HG02870 (cell line): ENCODE measurements around the gene AP2S1.
"Not testable (repeated sequence)": the region's sequence is repeated elsewhere in the genome, so short reads cannot be mapped to it uniquely, and the experiment has no call there.

Experiments
- ATAC-seq: cut with Tn5 transposase; IDR thresholded peaks from one replicate; pipeline ENCODE4 v1.9.1; 2021; ENCODE audit warnings: mild to moderate bottlenecking, moderate library complexity; ENCODE audit not compliant: unreplicated experiment

Gene AP2S1

GRCh38 chr19:46809534-46810272 is 40.9 kb downstream of the AP2S1 start:
- no peak for ATAC-seq

- no peak for ATAC-seq
These were observed 44.0 kb downstream of the AP2S1 start for GRCh38 chr19:46806656-46807055.

- ATAC-seq: not testable (repeated sequence)
These were observed 46.2 kb downstream of the AP2S1 start for GRCh38 chr19:46804432-46804831.

GRCh38 chr19:46803555-46803954 is 47.1 kb downstream of the AP2S1 start:
- ATAC-seq: no peak

GRCh38 chr19:46802152-46802551 is 48.5 kb downstream of the AP2S1 start:
- no peak for ATAC-seq

GRCh38 chr19:46798713-46799112 is 51.9 kb downstream of the AP2S1 start:
- no peak for ATAC-seq

- no peak for ATAC-seq
These were observed 52.8 kb downstream of the AP2S1 start for GRCh38 chr19:46797881-46798280.

GRCh38 chr19:46791944-46792343 is 58.7 kb downstream of the AP2S1 start:
- no peak for ATAC-seq

- no peak for ATAC-seq
These were observed 61.3 kb downstream of the AP2S1 start for GRCh38 chr19:46789371-46789770.

- ATAC-seq: no peak
These were observed 61.7 kb downstream of the AP2S1 start for GRCh38 chr19:46788968-46789338.

- peak; percentile 57 for ATAC-seq
These were observed 62.2 kb downstream of the AP2S1 start, which contains the start of gene SLC1A5 for GRCh38 chr19:46788262-46788967. SLC1A5 (minus strand) TSS chr19:46788594; CDS start chr19:46787965, 629 bp downstream.
